ENCODE results near the gene TSPYL1.

DNA sequence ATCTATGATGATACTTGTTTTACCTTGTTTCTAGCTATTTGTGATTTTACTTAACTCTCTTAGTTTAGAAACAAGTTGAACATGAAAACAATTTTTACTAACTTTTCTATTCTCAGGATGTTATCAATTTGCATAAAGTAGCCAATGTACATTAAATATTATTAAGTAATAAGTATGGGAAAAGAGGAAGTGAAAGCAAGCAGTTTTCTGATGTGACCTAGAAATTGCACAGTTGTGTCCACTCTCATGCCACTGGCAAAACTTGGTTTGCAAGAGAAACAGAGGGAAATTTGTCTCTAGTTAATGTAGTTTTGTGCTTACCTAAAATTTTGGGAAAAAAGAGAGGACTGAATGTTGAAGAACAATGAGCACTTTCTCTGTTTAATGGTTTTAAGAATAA is 19.2 kb upstream of the TSPYL1 start:
- TF ChIP-seq EP300 (IDR thresholded peaks at IDR 0.05) (no peak), POLR2A (IDR thresholded peaks at IDR 0.05) (no peak), POLR2AphosphoS5 (IDR thresholded peaks at IDR 0.05) (no peak)
- TF ChIP-seq, protein P1, sequence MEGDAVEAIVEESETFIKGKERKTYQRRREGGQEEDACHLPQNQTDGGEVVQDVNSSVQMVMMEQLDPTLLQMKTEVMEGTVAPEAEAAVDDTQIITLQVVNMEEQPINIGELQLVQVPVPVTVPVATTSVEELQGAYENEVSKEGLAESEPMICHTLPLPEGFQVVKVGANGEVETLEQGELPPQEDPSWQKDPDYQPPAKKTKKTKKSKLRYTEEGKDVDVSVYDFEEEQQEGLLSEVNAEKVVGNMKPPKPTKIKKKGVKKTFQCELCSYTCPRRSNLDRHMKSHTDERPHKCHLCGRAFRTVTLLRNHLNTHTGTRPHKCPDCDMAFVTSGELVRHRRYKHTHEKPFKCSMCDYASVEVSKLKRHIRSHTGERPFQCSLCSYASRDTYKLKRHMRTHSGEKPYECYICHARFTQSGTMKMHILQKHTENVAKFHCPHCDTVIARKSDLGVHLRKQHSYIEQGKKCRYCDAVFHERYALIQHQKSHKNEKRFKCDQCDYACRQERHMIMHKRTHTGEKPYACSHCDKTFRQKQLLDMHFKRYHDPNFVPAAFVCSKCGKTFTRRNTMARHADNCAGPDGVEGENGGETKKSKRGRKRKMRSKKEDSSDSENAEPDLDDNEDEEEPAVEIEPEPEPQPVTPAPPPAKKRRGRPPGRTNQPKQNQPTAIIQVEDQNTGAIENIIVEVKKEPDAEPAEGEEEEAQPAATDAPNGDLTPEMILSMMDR (IDR thresholded peaks at IDR 0.05) = no peak
